SK-N-MC (cell line): ENCODE measurements around the gene PIKFYVE.

Experiments used
- EZH2 ChIP-seq: fragments of 200-600 bp; sonication (generic); IDR thresholded peaks from one replicate; pipeline ENCODE4 v1.6.1; 2017; ENCODE audit warnings: antibody characterized with exemption
- FOXP2 ChIP-seq: optimal IDR thresholded peaks from 2 replicates; pipeline ENCODE3; 2011; ENCODE audit warnings: mild to moderate bottlenecking, moderate library complexity; ENCODE audit not compliant: insufficient read depth; ENCODE audit errors: extremely low read length, control extremely low read depth
- POLR2AphosphoS5 ChIP-seq: IDR thresholded peaks from 2 replicates; pipeline ENCODE4 v1.6.1; 2012; ENCODE audit warnings: mild to moderate bottlenecking, low read depth, low read length, borderline replicate concordance

- TF ChIP-seq EZH2: no peak
- TF ChIP-seq POLR2AphosphoS5: no peak
- no peak for TF ChIP-seq FOXP2
Measured at GRCh38 chr2:208370881-208371633, 105.0 kb downstream of the PIKFYVE start.
